Testis (tissue), 3 donors: ENCODE results near the gene NCMAP. TPM values are rescaled to one million over a fixed set of nuclear protein-coding genes. Genes with fewer than 3 reads are reported as not detected.
"Not testable (repeated sequence)": the region's sequence is repeated elsewhere in the genome, so short reads cannot be mapped to it uniquely, and the experiment has no call there.

ENCODE experiments used
- DNase-seq: peaks from one replicate; pipeline ENCODE4 v3.0.0-alpha.2; 2019
- H3K27ac ChIP-seq, 2 donors: fragments of 200-600 bp; sonication (generic); one replicate each; pipeline ENCODE4 v1.5.1; 2019
- H3K27me3 ChIP-seq: fragments of 200-600 bp; sonication (generic); one replicate; pipeline ENCODE4 v1.5.1; 2019
- H3K36me3 ChIP-seq: fragments of 200-600 bp; sonication (generic); one replicate; pipeline ENCODE4 v1.5.1; 2017; ENCODE audit warnings: low read depth; ENCODE audit errors: missing control alignments
- H3K4me1 ChIP-seq: fragments of 200-600 bp; sonication (generic); one replicate; pipeline ENCODE4 v1.5.1; 2019
- H3K4me3 ChIP-seq, 2 donors: fragments of 200-600 bp; sonication (generic); one replicate each; pipeline ENCODE4 v1.5.1; 2017 to 2019
- H3K9me3 ChIP-seq: fragments of 200-600 bp; sonication (generic); one replicate; pipeline ENCODE4 v1.5.1; 2017
- POLR2A ChIP-seq: fragments of 450-650 bp; IDR thresholded peaks from one replicate; pipeline ENCODE4 v1.6.1; 2017; ENCODE audit warnings: antibody characterized with exemption, mild to moderate bottlenecking, moderate library complexity
- WGBS, 2 donors: methylation state at CpG; one replicate each; pipeline ENCODE4 v1.1.5; 2018; 5-methylcytosine and 5-hydroxymethylcytosine counted together
- intact Hi-C: fragments of 100-400 bp; cut with DNase I; formaldehyde crosslinking; loops from one replicate; pipeline ENCODE4 v1.15.1; 2023; ENCODE audit warnings: low total_unique reads
- polyA plus RNA-seq: library from polyadenylated mRNA; stranded (reverse); fragments of 350-450 nt; fragmentation: Illumina TruSeq; extraction: RNeasy Lipid Tissue Mini Kit (QIAGEN cat#74804); gene quantifications from one replicate; pipeline ENCODE4 v1.2.3, GENCODE V29; 2014; ENCODE audit warnings: low read depth, low replicate concordance; ENCODE audit not compliant: insufficient read depth
- total RNA-seq, 2 donors: library from RNA; depleted of rRNA; stranded (reverse); fragments of >200 nt; gene quantifications; one replicate each; pipeline ENCODE4 v1.2.3, GENCODE V29; 2016
- TF ChIP-seq, protein P1 (sequence below), 3 experiments: fragments of 450-650 bp in 2 of 3; fragments of 200-600 bp in 1 of 3; sonication (generic) in 1 of 3; IDR thresholded peaks; one replicate each; pipeline ENCODE4 v1.5.1; 2016 to 2019; ENCODE audit warnings: antibody characterized with exemption in 3 of 3, mild to moderate bottlenecking in 2 of 3, moderate library complexity in 1 of 3

The NCMAP gene
- total and polyA plus RNA-seq, 3 donors from 2014 or later, result 0.24 to 1.1 (median 0.26) TPM

DNA sequence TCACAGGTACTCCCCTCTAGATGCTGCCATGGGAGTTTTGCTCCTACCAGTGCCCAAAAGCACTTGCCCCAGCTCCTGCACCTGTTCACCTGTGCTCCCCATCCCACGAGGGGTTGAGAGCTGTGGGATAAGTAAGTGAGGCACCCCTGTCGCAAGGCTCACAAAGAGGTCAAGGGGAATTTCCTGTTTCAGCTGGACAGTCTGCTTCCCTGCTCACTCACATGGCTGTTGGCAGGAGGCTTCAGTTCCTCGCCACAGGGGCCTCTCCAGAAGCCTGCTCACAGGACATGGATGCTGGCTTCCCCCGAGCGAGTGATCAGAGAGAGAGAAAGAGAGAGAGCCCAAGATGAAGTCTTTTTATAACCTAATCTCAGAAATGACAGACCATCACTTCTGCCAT, 8.7 kb upstream of the NCMAP start:
- DNase-seq, result no peak
- Histone ChIP-seq H3K4me3 (no peak overlapping the region), H3K36me3 (no peaks in the 10 kb centered on the region), H3K27ac (no peak overlapping the region), H3K4me1 (no peaks in the 10 kb centered on the region), H3K27me3 (no peaks in the 10 kb centered on the region), H3K9me3 (no peaks in the 10 kb centered on the region)
- 80 to 83% methylated on average over 5 of the region's 5 CpGs for WGBS, 2 donors
- intact Hi-C loops, result no loop called here
- no peak for TF ChIP-seq POLR2A
- TF ChIP-seq, protein P1, sequence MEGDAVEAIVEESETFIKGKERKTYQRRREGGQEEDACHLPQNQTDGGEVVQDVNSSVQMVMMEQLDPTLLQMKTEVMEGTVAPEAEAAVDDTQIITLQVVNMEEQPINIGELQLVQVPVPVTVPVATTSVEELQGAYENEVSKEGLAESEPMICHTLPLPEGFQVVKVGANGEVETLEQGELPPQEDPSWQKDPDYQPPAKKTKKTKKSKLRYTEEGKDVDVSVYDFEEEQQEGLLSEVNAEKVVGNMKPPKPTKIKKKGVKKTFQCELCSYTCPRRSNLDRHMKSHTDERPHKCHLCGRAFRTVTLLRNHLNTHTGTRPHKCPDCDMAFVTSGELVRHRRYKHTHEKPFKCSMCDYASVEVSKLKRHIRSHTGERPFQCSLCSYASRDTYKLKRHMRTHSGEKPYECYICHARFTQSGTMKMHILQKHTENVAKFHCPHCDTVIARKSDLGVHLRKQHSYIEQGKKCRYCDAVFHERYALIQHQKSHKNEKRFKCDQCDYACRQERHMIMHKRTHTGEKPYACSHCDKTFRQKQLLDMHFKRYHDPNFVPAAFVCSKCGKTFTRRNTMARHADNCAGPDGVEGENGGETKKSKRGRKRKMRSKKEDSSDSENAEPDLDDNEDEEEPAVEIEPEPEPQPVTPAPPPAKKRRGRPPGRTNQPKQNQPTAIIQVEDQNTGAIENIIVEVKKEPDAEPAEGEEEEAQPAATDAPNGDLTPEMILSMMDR (IDR thresholded peaks at IDR 0.05), result no peak

DNA sequence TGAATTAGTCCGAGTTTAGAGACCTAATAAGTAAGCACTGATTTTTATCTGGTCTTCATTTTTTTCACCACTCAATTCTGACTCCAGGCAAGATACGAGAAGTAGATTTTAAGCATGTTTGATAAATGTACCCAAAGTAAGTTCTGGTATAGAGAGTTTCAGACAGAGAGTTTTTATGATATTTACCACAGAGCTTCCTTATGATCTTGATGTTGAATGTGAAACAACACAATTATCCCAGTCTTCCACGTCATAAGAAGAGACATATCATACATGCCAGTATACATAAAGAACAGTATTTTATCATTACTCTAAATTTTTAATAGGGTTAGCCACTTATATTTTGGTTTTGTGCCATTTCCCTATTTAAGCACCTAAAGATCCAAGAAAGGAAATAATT, 7.8 kb upstream of the NCMAP start:
- Histone ChIP-seq H3K36me3 (no peaks in the 10 kb centered on the region), H3K4me1 (no peaks in the 10 kb centered on the region), H3K27ac (no peak overlapping the region), H3K4me3 (no peak overlapping the region), H3K27me3 (no peaks in the 10 kb centered on the region), H3K9me3 (no peaks in the 10 kb centered on the region)
- no peak for DNase-seq
- TF ChIP-seq, protein P1 (IDR thresholded peaks at IDR 0.05), result no peak
- TF ChIP-seq POLR2A, result no peak
- 78 to 84% methylated on average over 3 of the region's 3 CpGs for WGBS, 2 donors
- intact Hi-C loops, result no loop called here

DNA sequence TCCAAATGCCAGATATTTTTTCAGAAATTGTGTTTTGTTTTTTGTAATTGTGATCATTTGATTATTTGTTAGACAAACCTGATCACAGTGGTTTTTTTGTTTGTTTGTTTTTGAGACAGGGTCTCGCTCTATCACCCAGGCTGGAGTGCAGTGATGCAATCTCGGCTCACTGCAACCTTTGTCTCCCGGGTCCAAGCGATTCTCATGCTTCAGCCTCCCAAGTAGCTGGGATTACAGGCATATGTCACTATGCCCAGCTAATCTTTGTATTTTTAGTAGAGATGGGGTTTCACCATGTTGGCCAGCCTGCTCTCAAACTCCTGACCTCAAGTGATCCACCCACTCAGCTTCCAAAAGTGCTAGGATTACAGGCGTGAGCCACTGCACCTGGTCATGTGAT, 6.7 kb upstream of the NCMAP start:
- H3K27me3 ChIP-seq, H3K36me3 ChIP-seq, H3K27ac ChIP-seq, intact Hi-C loops, H3K9me3 ChIP-seq, H3K4me1 ChIP-seq, H3K4me3 ChIP-seq, DNase-seq: not testable (repeated sequence)
- WGBS, 2 donors, result 69 to 79% methylated on average over 5 of the region's 5 CpGs

DNA sequence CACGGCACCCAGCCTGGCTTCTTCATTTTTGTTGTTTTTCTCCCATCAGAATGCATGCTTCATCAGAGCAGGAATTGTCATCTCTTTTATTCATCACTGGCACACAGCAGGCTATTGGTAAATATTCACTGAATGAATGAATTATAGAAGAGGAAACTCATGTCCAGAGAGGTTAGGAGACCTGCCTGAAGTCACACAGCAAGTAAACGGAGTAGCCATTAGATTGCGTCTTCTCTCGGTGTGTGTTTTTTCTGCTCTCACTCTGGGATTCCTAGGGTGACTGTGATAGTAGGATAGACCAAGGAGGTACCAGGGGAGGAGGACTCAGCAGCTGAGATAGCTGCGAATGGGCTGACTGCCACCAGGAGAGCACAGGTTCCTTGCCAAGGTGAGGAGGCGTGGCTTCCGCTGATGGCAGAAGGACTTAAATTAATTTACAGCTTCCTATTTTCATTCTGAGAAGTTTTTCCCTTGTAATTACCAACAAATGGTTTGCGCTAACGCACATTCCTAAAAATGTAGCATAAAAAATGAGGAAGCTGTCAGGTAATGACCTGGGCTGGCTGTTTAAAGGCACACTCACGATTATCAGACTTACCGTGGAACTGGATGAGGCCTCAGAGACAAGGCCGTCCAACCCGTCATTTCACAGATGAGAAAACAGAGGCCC, 4.5 kb upstream of the NCMAP start:
- 71 to 81% methylated on average over 13 of the region's 13 CpGs for WGBS, 2 donors
- no peaks in the 10 kb centered on the region for H3K9me3 ChIP-seq
- H3K27ac ChIP-seq, result no peak overlapping the region
- H3K27me3 ChIP-seq, result no peaks in the 10 kb centered on the region
- no peak for DNase-seq
- no peak overlapping the region for H3K4me3 ChIP-seq
- H3K4me1 ChIP-seq, result no peaks in the 10 kb centered on the region
- TF ChIP-seq POLR2A, result no peak
- TF ChIP-seq, protein P1 (IDR thresholded peaks at IDR 0.05), result no peak
- intact Hi-C loops, result no loop called here
- H3K36me3 ChIP-seq, result no peaks in the 10 kb centered on the region

DNA sequence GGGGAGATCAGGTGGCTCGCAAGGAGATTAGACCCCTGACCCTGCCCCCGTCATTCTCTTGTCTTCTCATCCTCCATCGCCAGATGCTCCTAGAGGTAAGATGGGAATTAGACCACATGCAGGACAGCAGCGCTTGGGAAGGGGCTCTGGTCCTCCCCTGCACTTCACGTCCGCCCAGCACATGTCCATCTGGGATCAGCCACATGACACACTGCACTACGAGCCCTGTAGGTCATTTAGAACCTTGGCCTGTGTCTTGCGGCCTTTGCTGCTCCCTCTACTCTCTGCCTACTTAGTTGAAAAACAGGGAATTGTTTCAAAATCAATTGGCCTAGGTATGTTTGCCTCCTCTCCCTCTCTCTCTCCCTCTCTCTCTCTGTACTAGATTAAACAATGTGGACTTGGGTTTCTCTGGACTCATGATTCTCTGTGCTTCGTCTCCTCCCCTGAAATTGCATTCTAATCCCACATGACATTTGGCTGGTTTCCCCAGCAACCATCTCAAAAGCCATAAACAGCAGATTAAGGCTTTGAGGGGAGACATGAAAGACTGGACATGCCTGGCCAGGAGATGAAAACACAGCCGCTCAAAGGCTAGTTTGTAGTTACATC, 3.8 kb upstream of the NCMAP start:
- WGBS, 2 donors, result 70 to 71% methylated on average over 10 of the region's 10 CpGs
- Histone ChIP-seq H3K36me3 (no peaks in the 10 kb centered on the region), H3K9me3 (no peaks in the 10 kb centered on the region), H3K27ac (no peak overlapping the region), H3K4me3 (no peak overlapping the region), H3K4me1 (no peaks in the 10 kb centered on the region), H3K27me3 (no peaks in the 10 kb centered on the region)
- no peak for DNase-seq
- intact Hi-C loops, result no loop called here
- TF ChIP-seq POLR2A, result no peak
- TF ChIP-seq, protein P1 (IDR thresholded peaks at IDR 0.05), result no peak
